CD4-positive, alpha-beta T cell (primary cell): ENCODE results near the gene ZNF785. TPM values are rescaled to one million over a fixed set of nuclear protein-coding genes. Genes with fewer than 3 reads are reported as not detected.
"Not testable (repeated sequence)": the region's sequence is repeated elsewhere in the genome, so short reads cannot be mapped to it uniquely, and the experiment has no call there.

Experiments used
- ATAC-seq: fragments of 200-7000 bp; cut with Tn5 transposase; one replicate; pipeline ENCODE4 v1.10.0; 2022; ENCODE audit warnings: mild to moderate bottlenecking; ENCODE audit not compliant: poor library complexity
- CTCF ChIA-PET: fragments of 350-600 bp; sonication (Branson Sonifier 250); formaldehyde crosslinking; loops from one replicate; lab custom pipeline; 2021; ENCODE audit warnings: antibody characterized with exemption, inconsistent platforms; lab: Charles Lee
- POLR2A ChIA-PET: fragments of 350-600 bp; sonication (Branson Sonifier 250); formaldehyde crosslinking; loops from one replicate; lab custom pipeline; 2021; ENCODE audit warnings: antibody characterized with exemption, inconsistent platforms; lab: Charles Lee
- DNase-seq, 14 experiments: peaks; one replicate each; pipeline ENCODE4 v3.0.0-alpha.2; 2013 to 2020; ENCODE audit warnings: mixed read lengths in 2 of 14
- H3K27ac ChIP-seq, 2 donors: one replicate each; pipeline versions ENCODE4 v1.5.1 to v1.7.0; 2013; ENCODE audit warnings: low read length in 2 of 2, low read depth in 1 of 2, mild to moderate bottlenecking in 1 of 2
- H3K27me3 ChIP-seq, 2 experiments: 1 replicate in 1 of 2; 2 replicates in 1 of 2; pipeline versions ENCODE4 v1.6.1 to v1.7.0; 2013; ENCODE audit warnings: low read length in 2 of 2, control low read depth in 1 of 2, mild to moderate bottlenecking in 1 of 2, moderate library complexity in 1 of 2; ENCODE audit not compliant: insufficient read depth in 2 of 2, control insufficient read depth in 1 of 2
- H3K36me3 ChIP-seq: one replicate; pipeline ENCODE4 v1.6.1; 2013; ENCODE audit warnings: low read length, control low read depth; ENCODE audit not compliant: insufficient read depth
- H3K4me1 ChIP-seq: one replicate; pipeline ENCODE4 v1.6.1; 2013; ENCODE audit warnings: low read length, control low read depth; ENCODE audit not compliant: insufficient read depth
- H3K4me3 ChIP-seq: one replicate; pipeline ENCODE4 v1.5.1; 2013; ENCODE audit warnings: mild to moderate bottlenecking, low read length, moderate library complexity
- H3K9me3 ChIP-seq, 2 experiments: 1 replicate in 1 of 2; 2 replicates in 1 of 2; pipeline versions ENCODE4 v1.6.1 to v1.7.0; 2013; ENCODE audit warnings: low read length in 2 of 2, mild to moderate bottlenecking in 2 of 2, control low read depth in 1 of 2, moderate library complexity in 1 of 2; ENCODE audit not compliant: control insufficient read depth in 1 of 2, insufficient read depth in 1 of 2
- H3K27ac Mint-ChIP-seq: one replicate; pipeline ENCODE4 v1.8.0; 2020; ENCODE audit warnings: mixed read lengths
- H3K27me3 Mint-ChIP-seq: one replicate; pipeline ENCODE4 v1.8.0; 2021; ENCODE audit warnings: mixed read lengths
- H3K36me3 Mint-ChIP-seq: one replicate; pipeline ENCODE4 v1.8.0; 2021; ENCODE audit warnings: low read depth, mixed read lengths
- H3K4me1 Mint-ChIP-seq: one replicate; pipeline ENCODE4 v1.8.0; 2021; ENCODE audit warnings: low read depth, mixed read lengths
- H3K4me3 Mint-ChIP-seq: one replicate; pipeline ENCODE4 v1.8.0; 2020; ENCODE audit warnings: mild to moderate bottlenecking, mixed read lengths
- H3K9me3 Mint-ChIP-seq: one replicate; pipeline ENCODE4 v1.8.0; 2020; ENCODE audit warnings: mixed read lengths
- CTCF ChIP-seq: fragments of 200-600 bp; IDR thresholded peaks from one replicate; pipeline ENCODE4 v1.8.0; 2022; ENCODE audit warnings: antibody characterized with exemption, mild to moderate bottlenecking
- intact Hi-C, 2 experiments: fragments of 100-400 bp; cut with DNase I in 1 of 2; cut with micrococcal nuclease in 1 of 2; formaldehyde crosslinking; loops; one replicate each; pipeline versions ENCODE4 v1.15.1 to v1.9.0; 2023 to 2025; cut with DNase I, micrococcal nuclease
- total RNA-seq, 174 experiments: library from RNA in 2 of 174; stranded (reverse) in 2 of 174; gene quantifications; one replicate each; pipeline ENCODE4 v1.2.3 and lab custom pipeline; 2021 to 2026

ZNF785 gene
- total RNA-seq, 2 experiments from 2014 or later, result 6.6 to 7.7 TPM

- Histone ChIP-seq H3K27me3 (no peaks in the 10 kb centered on the region), H3K27ac (no peak overlapping the region), H3K4me3 (no peak overlapping the region), H3K36me3 (no peaks in the 10 kb centered on the region), H3K9me3 (no peaks in the 10 kb centered on the region), H3K4me1 (peaks cover 11% of the 10 kb centered on the region)
- intact Hi-C loops, result no loop called here
- no peaks in the 10 kb centered on the region for H3K27me3 Mint-ChIP-seq
- ATAC-seq, result no peak
- POLR2A ChIA-PET, result interaction anchor here (1.0 kb wide), 1 partner anchor 10 kb away, joined by 3 read pairs; no protein-coding TSS in a partner anchor
- CTCF ChIA-PET, result no interaction called here
- no peak for DNase-seq
- no peak overlapping the region for H3K27ac Mint-ChIP-seq
- H3K4me3 Mint-ChIP-seq, result no peak overlapping the region
- peaks cover 12% of the 10 kb centered on the region for H3K4me1 Mint-ChIP-seq
- no peaks in the 10 kb centered on the region for H3K9me3 Mint-ChIP-seq
- H3K36me3 Mint-ChIP-seq, result no peaks in the 10 kb centered on the region
- no peak for TF ChIP-seq CTCF
These were observed 39.4 kb downstream of the ZNF785 start for GRCh38 chr16:30546115-30546514.

DNA sequence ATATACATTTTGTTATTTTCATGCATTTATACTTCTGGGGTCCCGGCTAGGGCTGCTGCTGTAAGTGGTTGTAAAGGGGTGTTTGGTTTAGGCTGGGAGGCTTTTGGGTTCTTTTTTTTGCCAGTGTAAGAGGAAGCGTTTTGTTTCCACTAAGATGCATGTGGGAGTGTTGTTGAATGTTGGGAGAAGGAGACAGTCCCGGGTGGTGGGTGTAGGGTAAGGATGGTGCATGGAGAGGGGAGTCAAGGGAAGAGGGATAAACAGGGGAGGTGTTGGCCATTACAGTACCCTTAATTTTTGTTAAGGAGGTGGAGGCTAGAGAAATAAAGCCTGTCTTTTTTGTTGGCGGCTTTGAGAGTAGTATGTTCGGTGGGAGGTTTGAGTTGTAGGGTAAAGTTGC lies 42.4 kb downstream of the ZNF785 start:
- H3K4me1 Mint-ChIP-seq, result no peaks in the 10 kb centered on the region
- Histone ChIP-seq H3K36me3 (no peaks in the 10 kb centered on the region), H3K9me3 (no peaks in the 10 kb centered on the region), H3K4me1 (peaks cover 2% of the 10 kb centered on the region), H3K27ac (no peak overlapping the region), H3K27me3 (no peaks in the 10 kb centered on the region), H3K4me3 (no peak overlapping the region)
- no peak for TF ChIP-seq CTCF
- no peaks in the 10 kb centered on the region for H3K27me3 Mint-ChIP-seq
- DNase-seq (no peak), ATAC-seq (no peak)
- intact Hi-C loops, result no loop called here
- H3K9me3 Mint-ChIP-seq, result no peaks in the 10 kb centered on the region
- POLR2A ChIA-PET, result interaction anchor here (1.6 kb wide), 1 partner anchor 8 kb away, joined by 7 read pairs; the partner anchor contains the start of gene ZNF747
- CTCF ChIA-PET, result no interaction called here
- no peak overlapping the region for H3K4me3 Mint-ChIP-seq
- no peaks in the 10 kb centered on the region for H3K36me3 Mint-ChIP-seq
- no peak overlapping the region for H3K27ac Mint-ChIP-seq

GRCh38 chr16:30541502-30542329 lies 43.8 kb downstream of the ZNF785 start:
- DNase-seq, result no peak
- ATAC-seq, result no peak
- TF ChIP-seq CTCF, result no peak
- POLR2A ChIA-PET, result interaction anchor here (0.9 kb wide), 1 partner anchor 16 kb away, joined by 3 read pairs; no protein-coding TSS in a partner anchor
- Mint-ChIP-seq H3K9me3 (no peaks in the 10 kb centered on the region), H3K36me3 (no peaks in the 10 kb centered on the region), H3K27ac (no peak overlapping the region), H3K4me1 (peaks cover 10% of the 10 kb centered on the region), H3K27me3 (no peaks in the 10 kb centered on the region), H3K4me3 (no peak overlapping the region)
- CTCF ChIA-PET, result no interaction called here
- H3K4me3 ChIP-seq, result no peak overlapping the region
- H3K36me3 ChIP-seq, result no peaks in the 10 kb centered on the region
- no peaks in the 10 kb centered on the region for H3K27me3 ChIP-seq
- peaks cover 3% of the 10 kb centered on the region for H3K4me1 ChIP-seq
- intact Hi-C loops, result no loop called here
- H3K27ac ChIP-seq, result no peak overlapping the region
- no peaks in the 10 kb centered on the region for H3K9me3 ChIP-seq

DNA sequence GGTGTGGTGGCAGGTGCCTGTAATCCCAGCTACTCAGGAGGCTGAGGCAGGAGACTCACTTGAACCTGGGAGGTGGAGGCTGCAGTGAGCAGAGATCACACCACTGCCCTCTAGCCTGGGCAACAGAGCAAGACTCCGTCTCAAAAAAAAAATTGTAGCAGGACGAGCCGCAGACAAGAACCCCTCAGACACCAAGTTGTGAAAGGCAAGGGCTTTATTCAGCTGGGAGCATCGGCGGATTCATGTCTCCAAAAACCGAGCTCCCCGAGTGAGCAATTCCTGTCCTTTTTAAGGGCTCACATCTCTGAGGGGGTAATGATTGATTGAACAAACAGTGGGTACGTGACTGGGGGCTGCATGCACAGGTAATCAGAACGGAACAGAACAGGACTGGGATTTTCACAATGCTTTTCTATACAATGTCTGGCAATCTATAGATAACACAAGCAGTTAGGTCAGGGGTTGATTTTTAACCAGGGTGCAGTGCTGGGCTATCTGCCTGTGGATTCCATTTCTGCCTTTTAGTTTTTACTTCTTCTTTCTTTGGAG lies 44.5 kb downstream of the ZNF785 start:
- ChIA-PET POLR2A (interaction anchor here (0.9 kb wide), 1 partner anchor 16 kb away, joined by 3 read pairs; no protein-coding TSS in a partner anchor), CTCF (interaction anchor here (0.8 kb wide), 1 partner anchor 17 kb away, joined by 3 read pairs; the partner anchor contains the start of gene ZNF764)
- H3K9me3 Mint-ChIP-seq, H3K9me3 ChIP-seq, H3K27me3 Mint-ChIP-seq, DNase-seq, H3K27me3 ChIP-seq, H3K4me3 ChIP-seq, ATAC-seq, intact Hi-C loops, H3K4me1 ChIP-seq, H3K27ac Mint-ChIP-seq, H3K36me3 ChIP-seq, H3K4me3 Mint-ChIP-seq, H3K36me3 Mint-ChIP-seq, H3K27ac ChIP-seq: not testable (repeated sequence)
- H3K4me1 Mint-ChIP-seq, result peaks cover 17% of the 10 kb centered on the region
